Measurements from ENCODE around the gene SSTR4. TPM values are rescaled to one million over a fixed set of nuclear protein-coding genes. Genes with fewer than 3 reads are reported as not detected.

Gene SSTR4, protein sequence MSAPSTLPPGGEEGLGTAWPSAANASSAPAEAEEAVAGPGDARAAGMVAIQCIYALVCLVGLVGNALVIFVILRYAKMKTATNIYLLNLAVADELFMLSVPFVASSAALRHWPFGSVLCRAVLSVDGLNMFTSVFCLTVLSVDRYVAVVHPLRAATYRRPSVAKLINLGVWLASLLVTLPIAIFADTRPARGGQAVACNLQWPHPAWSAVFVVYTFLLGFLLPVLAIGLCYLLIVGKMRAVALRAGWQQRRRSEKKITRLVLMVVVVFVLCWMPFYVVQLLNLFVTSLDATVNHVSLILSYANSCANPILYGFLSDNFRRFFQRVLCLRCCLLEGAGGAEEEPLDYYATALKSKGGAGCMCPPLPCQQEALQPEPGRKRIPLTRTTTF
- total RNA-seq (2022; extraction: Qiagen RNA extraction; ENCODE audit: low read depth): 0.07 TPM in 1 of 5 replicates, not detected in the others

DNA sequence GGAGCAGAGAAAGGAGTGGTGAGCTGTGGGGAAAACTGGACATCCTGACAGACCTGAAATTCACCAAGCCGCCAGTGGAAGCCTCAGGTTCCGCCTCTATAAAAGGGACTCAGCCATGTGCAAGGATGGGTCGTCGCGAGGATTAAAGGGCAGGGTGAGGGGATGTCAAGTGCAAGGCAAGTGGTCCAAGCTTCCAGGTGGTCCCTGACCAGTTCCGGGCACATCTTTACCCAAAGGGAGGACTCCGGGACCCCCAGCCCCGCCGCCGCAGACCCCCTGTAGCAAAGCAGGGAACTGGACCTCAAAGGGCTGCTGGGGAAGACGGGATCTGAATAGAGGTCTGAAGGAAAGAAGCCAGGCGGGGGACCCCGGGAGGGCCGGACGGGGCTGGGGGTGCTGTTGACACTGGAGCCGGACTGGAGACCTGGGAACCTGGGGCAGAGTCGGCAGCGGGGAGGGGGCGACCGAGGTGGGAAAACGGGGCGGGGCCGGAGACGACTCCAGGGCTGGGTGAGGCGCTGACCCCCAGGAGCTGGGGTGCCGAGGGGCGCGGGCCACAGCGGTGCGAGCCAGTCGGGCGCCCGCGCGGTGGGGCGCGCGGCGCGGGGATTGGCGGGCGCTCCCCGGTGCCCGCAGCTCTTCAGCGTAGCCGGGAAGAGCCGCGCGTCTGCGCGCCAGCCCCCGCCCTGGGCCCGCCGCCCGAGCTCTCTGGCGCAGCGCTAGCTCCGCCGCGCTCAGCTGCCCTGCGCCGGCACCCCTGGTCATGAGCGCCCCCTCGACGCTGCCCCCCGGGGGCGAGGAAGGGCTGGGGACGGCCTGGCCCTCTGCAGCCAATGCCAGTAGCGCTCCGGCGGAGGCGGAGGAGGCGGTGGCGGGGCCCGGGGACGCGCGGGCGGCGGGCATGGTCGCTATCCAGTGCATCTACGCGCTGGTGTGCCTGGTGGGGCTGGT lies at the start of gene SSTR4:
SSTR4 (plus strand) TSS at position 592 of the 951 bp plus-strand sequence; CDS start at position 764, 172 bp downstream.

DNA sequence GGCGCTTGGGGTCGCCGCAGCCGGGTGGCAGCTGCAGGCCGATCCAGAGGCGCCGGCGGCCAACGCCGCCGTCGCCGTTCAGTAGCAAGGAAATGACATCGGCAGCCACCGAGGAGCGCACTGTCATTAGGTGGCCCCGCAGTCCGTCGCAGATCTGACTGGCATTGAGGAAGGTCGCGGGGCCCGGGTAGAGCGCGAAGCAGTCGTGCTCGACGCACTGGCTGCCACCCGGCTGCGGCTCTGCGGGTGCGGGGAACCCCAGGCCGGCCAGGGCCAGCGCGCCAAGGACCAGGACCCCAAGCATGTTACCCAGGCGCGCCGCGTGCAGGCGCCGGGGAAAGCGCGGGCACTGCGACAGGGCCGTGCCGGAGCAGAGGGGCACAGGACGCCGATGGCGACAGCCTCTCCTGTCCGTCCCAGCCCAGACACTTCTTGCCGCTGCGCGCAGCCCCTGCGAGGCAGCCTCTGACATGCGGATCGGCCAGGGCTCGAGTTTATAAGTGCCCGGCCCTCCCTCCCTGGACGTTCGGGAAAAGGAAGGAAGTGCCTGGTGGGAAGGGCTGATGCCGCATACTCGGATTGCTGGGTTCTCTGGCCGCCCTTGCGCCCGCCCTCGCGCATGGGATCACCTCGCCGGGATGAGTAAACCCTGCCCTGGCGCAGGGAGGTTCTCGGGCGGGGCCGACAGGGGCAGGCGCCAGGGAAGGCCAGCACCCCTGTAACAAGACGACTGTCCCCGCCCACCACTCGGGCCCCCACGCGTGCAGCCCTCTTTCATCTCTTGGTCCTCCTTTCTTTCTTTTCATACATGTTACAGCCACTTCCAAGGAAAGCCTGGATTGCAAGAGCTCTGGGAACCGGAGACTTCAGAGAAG lies 14.3 kb downstream of the SSTR4 start, which contains the start of gene THBD:
THBD (minus strand) TSS at position 472 of the 875 bp plus-strand sequence; CDS start at position 304, 168 bp downstream.

DNA sequence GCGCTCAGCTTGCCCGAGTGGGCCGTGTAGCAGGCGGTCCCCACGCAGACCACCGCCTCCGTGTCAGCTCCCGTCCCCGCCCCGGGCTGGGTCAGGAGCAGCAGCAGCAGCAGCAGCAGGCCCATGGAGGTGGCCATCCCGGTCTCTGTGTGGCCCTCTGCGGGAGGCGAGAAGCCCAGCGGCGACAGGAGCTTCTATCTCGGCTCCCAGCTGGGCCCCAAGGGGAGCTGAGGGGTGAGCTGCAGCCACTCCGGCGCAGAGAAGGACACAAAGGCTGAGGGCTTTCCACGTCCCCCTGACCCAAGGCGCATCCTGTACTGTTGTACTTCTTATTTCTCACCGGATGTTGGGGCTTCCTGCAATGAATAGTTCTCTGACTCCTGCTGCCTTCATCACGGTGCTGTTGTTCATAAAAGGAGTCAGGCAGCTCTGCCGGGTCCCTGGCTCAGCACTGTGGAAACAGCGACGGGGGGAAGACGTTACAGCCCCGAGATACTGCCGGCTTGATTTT lies 51.0 kb downstream of the SSTR4 start, which contains the start of gene CD93:
CD93 (minus strand) TSS at position 269 of the 511 bp plus-strand sequence; CDS start at position 137, 132 bp downstream.

Other genes starting within 250 kb of the SSTR4 start
- 26.1 to 46.2 TPM (median 40.9 TPM) in 5 replicates for gene THBD, start 14.4 kb downstream of the SSTR4 start, total RNA-seq (2022; extraction: Qiagen RNA extraction; ENCODE audit: low read depth)
- gene CD93, start 51.0 kb downstream of the SSTR4 start, total RNA-seq (2022; extraction: Qiagen RNA extraction; ENCODE audit: low read depth): not detected in 5 replicates